OCI-LY7 (cell line): Measurements from ENCODE around the gene TRAPPC6A.
"Not testable (repeated sequence)": the region's sequence is repeated elsewhere in the genome, so short reads cannot be mapped to it uniquely, and the experiment has no call there.

Source experiments
- EZH2phosphoT487 ChIP-seq: fragments of 200-600 bp; sonication (generic); IDR thresholded peaks from 2 replicates; pipeline ENCODE4 v1.6.1; 2018; ENCODE audit warnings: low read depth, borderline replicate concordance, mild to moderate bottlenecking, mixed run types, antibody characterized with exemption, low read length, moderate library complexity, mixed read lengths
- TF ChIP-seq, protein P1 (sequence below): fragments of 200-600 bp; sonication (generic); conservative IDR thresholded peaks from 2 replicates; pipeline ENCODE4 v1.5.1; 2014; ENCODE audit warnings: mild to moderate bottlenecking, antibody characterized with exemption, low read length, moderate library complexity, mixed read lengths

DNA sequence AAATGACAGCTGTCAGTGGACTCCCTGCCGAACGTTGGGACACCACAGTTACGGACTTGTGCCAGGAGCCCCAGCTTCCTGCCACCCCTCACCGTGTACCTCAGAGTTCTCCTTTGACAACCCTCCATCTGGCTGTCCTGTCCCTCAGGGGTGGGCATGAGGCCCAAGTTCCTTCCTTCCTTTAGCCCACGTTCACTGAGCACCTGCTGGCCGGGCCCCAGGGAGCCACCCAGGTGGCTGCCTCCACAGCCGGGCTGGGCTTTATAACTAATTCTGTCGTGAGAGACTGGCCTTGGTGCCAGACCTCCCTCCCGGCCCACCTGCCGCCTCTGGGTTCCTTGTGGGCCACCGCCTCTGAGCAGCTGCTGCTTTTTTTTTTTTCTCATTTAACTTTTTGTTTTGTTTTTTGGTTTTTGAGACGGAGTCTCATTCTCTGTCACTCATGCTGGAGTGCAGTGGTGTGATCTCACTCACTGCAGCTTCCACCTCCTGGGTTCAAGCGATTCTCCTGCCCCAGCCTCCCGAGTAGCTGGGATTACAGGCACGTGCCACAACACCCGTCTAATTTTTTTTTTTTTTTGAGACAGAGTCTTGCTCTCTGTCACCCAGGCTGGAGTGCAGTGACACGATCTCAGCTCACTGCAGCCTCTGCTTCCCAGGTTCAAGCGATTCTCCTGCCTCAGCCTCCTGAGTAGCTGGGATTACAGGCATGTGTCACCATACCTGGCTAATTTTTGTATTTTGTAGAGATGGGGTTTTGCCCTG lies 59.3 kb downstream of the TRAPPC6A start:
- TF ChIP-seq, protein P1, sequence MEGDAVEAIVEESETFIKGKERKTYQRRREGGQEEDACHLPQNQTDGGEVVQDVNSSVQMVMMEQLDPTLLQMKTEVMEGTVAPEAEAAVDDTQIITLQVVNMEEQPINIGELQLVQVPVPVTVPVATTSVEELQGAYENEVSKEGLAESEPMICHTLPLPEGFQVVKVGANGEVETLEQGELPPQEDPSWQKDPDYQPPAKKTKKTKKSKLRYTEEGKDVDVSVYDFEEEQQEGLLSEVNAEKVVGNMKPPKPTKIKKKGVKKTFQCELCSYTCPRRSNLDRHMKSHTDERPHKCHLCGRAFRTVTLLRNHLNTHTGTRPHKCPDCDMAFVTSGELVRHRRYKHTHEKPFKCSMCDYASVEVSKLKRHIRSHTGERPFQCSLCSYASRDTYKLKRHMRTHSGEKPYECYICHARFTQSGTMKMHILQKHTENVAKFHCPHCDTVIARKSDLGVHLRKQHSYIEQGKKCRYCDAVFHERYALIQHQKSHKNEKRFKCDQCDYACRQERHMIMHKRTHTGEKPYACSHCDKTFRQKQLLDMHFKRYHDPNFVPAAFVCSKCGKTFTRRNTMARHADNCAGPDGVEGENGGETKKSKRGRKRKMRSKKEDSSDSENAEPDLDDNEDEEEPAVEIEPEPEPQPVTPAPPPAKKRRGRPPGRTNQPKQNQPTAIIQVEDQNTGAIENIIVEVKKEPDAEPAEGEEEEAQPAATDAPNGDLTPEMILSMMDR, result not testable (repeated sequence)
- not testable (repeated sequence) for TF ChIP-seq EZH2phosphoT487
